HEK293 (cell line): ENCODE data around the gene ALOX15B.

Source experiments
- ZBTB7A ChIP-seq: fragments of 450-650 bp; formaldehyde crosslinking; IDR thresholded peaks from 2 replicates; pipeline ENCODE4 v1.5.1; 2016; ENCODE audit warnings: low read depth, missing biosample characterization, missing genetic modification characterization
- ZNF335 ChIP-seq: fragments of 450-650 bp; formaldehyde crosslinking; conservative IDR thresholded peaks from 2 replicates; pipeline ENCODE4 v1.5.1; 2016; ENCODE audit warnings: missing biosample characterization, missing genetic modification characterization

GRCh38 chr17:8071496-8071895 is 32.6 kb downstream of the ALOX15B start:
- TF ChIP-seq ZNF335 (tag by site-specific recombination), result no peak
- no peak for TF ChIP-seq ZBTB7A (tag by site-specific recombination)
